Prostate gland (tissue), 2 donors: ENCODE results near the gene ABLIM1.

Experiments used
- POLR2A ChIP-seq: fragments of 450-650 bp; IDR thresholded peaks from one replicate; pipeline ENCODE4 v1.6.1; 2016; ENCODE audit warnings: antibody characterized with exemption, mild to moderate bottlenecking
- POLR2AphosphoS5 ChIP-seq: sonication (generic); formaldehyde crosslinking; IDR thresholded peaks from one replicate; pipeline ENCODE4 v1.6.1; 2017; ENCODE audit warnings: antibody characterized with exemption
- TF ChIP-seq, protein P1 (sequence below), 4 experiments: fragments of 200-600 bp in 2 of 4; fragments of 450-650 bp in 2 of 4; sonication (generic) in 2 of 4; IDR thresholded peaks; 1 replicate in 3 of 4; 2 replicates in 1 of 4; pipeline ENCODE4 v1.5.1; 2016 to 2019; ENCODE audit warnings: antibody characterized with exemption in 4 of 4, mild to moderate bottlenecking in 2 of 4, moderate library complexity in 2 of 4

GRCh38 chr10:114645706-114646105 lies 12.4 kb downstream of the ABLIM1 start:
- TF ChIP-seq, protein P1, sequence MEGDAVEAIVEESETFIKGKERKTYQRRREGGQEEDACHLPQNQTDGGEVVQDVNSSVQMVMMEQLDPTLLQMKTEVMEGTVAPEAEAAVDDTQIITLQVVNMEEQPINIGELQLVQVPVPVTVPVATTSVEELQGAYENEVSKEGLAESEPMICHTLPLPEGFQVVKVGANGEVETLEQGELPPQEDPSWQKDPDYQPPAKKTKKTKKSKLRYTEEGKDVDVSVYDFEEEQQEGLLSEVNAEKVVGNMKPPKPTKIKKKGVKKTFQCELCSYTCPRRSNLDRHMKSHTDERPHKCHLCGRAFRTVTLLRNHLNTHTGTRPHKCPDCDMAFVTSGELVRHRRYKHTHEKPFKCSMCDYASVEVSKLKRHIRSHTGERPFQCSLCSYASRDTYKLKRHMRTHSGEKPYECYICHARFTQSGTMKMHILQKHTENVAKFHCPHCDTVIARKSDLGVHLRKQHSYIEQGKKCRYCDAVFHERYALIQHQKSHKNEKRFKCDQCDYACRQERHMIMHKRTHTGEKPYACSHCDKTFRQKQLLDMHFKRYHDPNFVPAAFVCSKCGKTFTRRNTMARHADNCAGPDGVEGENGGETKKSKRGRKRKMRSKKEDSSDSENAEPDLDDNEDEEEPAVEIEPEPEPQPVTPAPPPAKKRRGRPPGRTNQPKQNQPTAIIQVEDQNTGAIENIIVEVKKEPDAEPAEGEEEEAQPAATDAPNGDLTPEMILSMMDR (IDR thresholded peaks at IDR 0.05) = no peak
- no peak for TF ChIP-seq POLR2AphosphoS5
- TF ChIP-seq POLR2A = no peak
